GM12878 (cell line): ENCODE data around the gene NEK10. TPM values are rescaled to one million over a fixed set of nuclear protein-coding genes. Genes with fewer than 3 reads are reported as not detected.

Experiments
- ATAC-seq: fragments of 200-7000 bp; cut with Tn5 transposase; 3 replicates; pipeline ENCODE4 v1.9.1; 2020; ENCODE audit warnings: mild to moderate bottlenecking, moderate library complexity
- BruUV-seq: library from RNA; stranded (reverse); fragments of 400-500 nt; replicated peaks from 2 replicates; lab custom pipeline; 2021; lab: Mats Ljungman, UMichigan
- CTCF ChIA-PET: fragments of 300-600 bp; sonication (Branson Sonifier 250); formaldehyde crosslinking; extraction: SDS; loops from one replicate; lab custom pipeline; 2021; ENCODE audit warnings: inconsistent platforms; lab: Yijun Ruan, JAX
- POLR2A ChIA-PET: fragments of 350-600 bp; formaldehyde crosslinking; extraction: SDS; loops from one replicate; lab custom pipeline; 2021; ENCODE audit warnings: inconsistent platforms; lab: Charles Lee
- RAD21 ChIA-PET: fragments of 300-600 bp; sonication (Branson Sonifier 250); formaldehyde crosslinking; loops from one replicate; lab custom pipeline; 2023; ENCODE audit warnings: antibody characterized with exemption; ENCODE audit not compliant: unreplicated experiment; lab: Charles Lee
- SMC1A ChIA-PET: fragments of 300-600 bp; sonication (Branson Sonifier 250); formaldehyde crosslinking; loops from one replicate; lab custom pipeline; 2023; ENCODE audit not compliant: unreplicated experiment, uncharacterized antibody; lab: Charles Lee
- DNase-seq: peaks from one replicate; pipeline ENCODE4 v3.0.0-alpha.2; 2011; ENCODE audit warnings: low read depth, low spot score
- FAIRE-seq: peaks from 3 replicates; lab custom pipeline; 2011; peaks lifted over from hg19 to GRCh38; lab: Jason Lieb, UNC
- H2AFZ ChIP-seq: 2 replicates; pipeline ENCODE4 v1.6.0; 2011; ENCODE audit warnings: low read depth, low read length, control low read depth; ENCODE audit not compliant: control insufficient read depth
- H3K27ac ChIP-seq: 2 replicates; pipeline ENCODE4 v1.5.1; 2011; ENCODE audit warnings: control low read depth; ENCODE audit not compliant: control insufficient read depth, insufficient read depth
- H3K27me3 ChIP-seq, 2 experiments: replicated peaks in 1 of 2; 2 replicates each; pipeline versions ENCODE4 v1.6.0 to v1.6.1; 2011; ENCODE audit warnings: low read length in 1 of 2; ENCODE audit not compliant: control insufficient read depth in 2 of 2, insufficient read depth in 2 of 2
- H3K36me3 ChIP-seq, 2 experiments: 2 replicates each; pipeline ENCODE4 v1.5.1; 2011; ENCODE audit warnings: low read length in 1 of 2; ENCODE audit not compliant: control insufficient read depth in 2 of 2, insufficient read depth in 2 of 2
- H3K4me1 ChIP-seq: 2 replicates; pipeline ENCODE4 v1.6.1; 2011; ENCODE audit warnings: mild to moderate bottlenecking, low read length, moderate library complexity, mixed read lengths; ENCODE audit not compliant: control insufficient read depth, insufficient read depth
- H3K4me2 ChIP-seq: 2 replicates; pipeline ENCODE4 v1.6.0; 2011; ENCODE audit warnings: control low read depth; ENCODE audit not compliant: control insufficient read depth, insufficient read depth
- H3K4me3 ChIP-seq: fragments of 200-600 bp; sonication (generic); 2 replicates; pipeline ENCODE4 v1.5.1; 2016
- H3K79me2 ChIP-seq: 2 replicates; pipeline ENCODE4 v1.6.0; 2011; ENCODE audit warnings: low read length; ENCODE audit not compliant: control insufficient read depth, insufficient read depth
- H3K9ac ChIP-seq: 2 replicates; pipeline ENCODE4 v1.8.0; 2011; ENCODE audit warnings: low read length, control low read depth, mixed read lengths; ENCODE audit not compliant: control insufficient read depth, insufficient read depth
- H3K9me3 ChIP-seq: replicated peaks from 3 replicates; pipeline ENCODE4 v1.5.1; 2011; ENCODE audit warnings: mild to moderate bottlenecking, low read length; ENCODE audit not compliant: control insufficient read depth, insufficient read depth
- H4K20me1 ChIP-seq: 2 replicates; pipeline ENCODE4 v1.6.0; 2011; ENCODE audit not compliant: control insufficient read depth, insufficient read depth
- BACH1 ChIP-seq: fragments of 450-650 bp; IDR thresholded peaks from 2 replicates; pipeline ENCODE4 v1.6.1; 2017; ENCODE audit warnings: mild to moderate bottlenecking, borderline replicate concordance
- CREB1 ChIP-seq: IDR thresholded peaks from 2 replicates; pipeline ENCODE4 v1.6.1; 2012; ENCODE audit warnings: low read depth, mild to moderate bottlenecking, inconsistent platforms
- IKZF2 ChIP-seq, 2 experiments: fragments of 450-650 bp; IDR thresholded peaks; 2 replicates each; pipeline ENCODE4 v1.6.1; 2017; ENCODE audit warnings: mild to moderate bottlenecking in 2 of 2, moderate library complexity in 2 of 2
- NR2F1 ChIP-seq: fragments of 450-650 bp; conservative IDR thresholded peaks from 2 replicates; pipeline ENCODE4 v1.6.1; 2017; ENCODE audit warnings: mild to moderate bottlenecking
- PAX8 ChIP-seq: fragments of 450-650 bp; IDR thresholded peaks from 2 replicates; pipeline ENCODE4 v1.6.1; 2017; ENCODE audit warnings: mild to moderate bottlenecking, moderate library complexity
- SMC3 ChIP-seq: IDR thresholded peaks from 2 replicates; pipeline ENCODE4 v1.6.1; 2011; ENCODE audit warnings: low read length, improper control_type of control experiment, borderline replicate concordance
- ZSCAN29 ChIP-seq: fragments of 450-650 bp; IDR thresholded peaks from 2 replicates; pipeline ENCODE4 v1.6.1; 2017; ENCODE audit warnings: mild to moderate bottlenecking, moderate library complexity
- WGBS: methylation state at CpG from one replicate; pipeline ENCODE4 v1.1.6; 2016; ENCODE audit warnings: low lambda C conversion rate; ENCODE audit not compliant: insufficient replicate concordance, insufficient coverage; ENCODE audit errors: missing lambda C conversion rate; 5-methylcytosine and 5-hydroxymethylcytosine counted together
- in situ Hi-C: fragments of 300-500 bp; cut with MboI; formaldehyde crosslinking; loops from 9 replicates; pipeline ENCODE4 v1.14.3; 2018; ENCODE audit warnings: mixed read lengths
- intact Hi-C: fragments of 100-400 bp; cut with micrococcal nuclease; formaldehyde crosslinking; loops from one replicate; pipeline ENCODE4 v1.14.2; 2022; ENCODE audit not compliant: unreplicated experiment
- polyA plus RNA-seq, 11 experiments: library from polyadenylated mRNA; depleted of rRNA in 4 of 11; unstranded in 6 of 11; stranded (reverse) in 5 of 11; fragments of >200 nt; fragmentation: Nextera tagmentation in 4 of 11; fragmentation: Illumina TruSeq in 1 of 11; extraction: Ambion mirVana in 4 of 11; extraction: Trizol in 1 of 11; gene quantifications; 1 replicate in 1 of 11; 2 replicates in 10 of 11; pipeline versions ENCODE4 v1.2.1 to v1.2.3, GENCODE V29; 2011 to 2016; ENCODE audit warnings: inconsistent platforms in 2 of 11, missing spikeins in 2 of 11, low read depth in 1 of 11
- total RNA-seq, 4 experiments: library from RNA; depleted of rRNA in 3 of 4; stranded (reverse); fragments of >200 nt in 3 of 4; fragmentation: Illumina TruSeq in 1 of 4; extraction: Trizol in 1 of 4; gene quantifications; 2 replicates each; pipeline versions ENCODE4 v1.2.1 to v1.2.3, GENCODE V29; 2013 to 2021
- TF ChIP-seq, protein P1 (sequence below): IDR thresholded peaks from 2 replicates; pipeline ENCODE4 v1.6.1; 2012; ENCODE audit warnings: low read depth, low read length, improper control_type of control experiment
- TF ChIP-seq, protein P2 (sequence below): fragments of 450-650 bp; IDR thresholded peaks from 2 replicates; pipeline ENCODE4 v1.6.1; 2016; ENCODE audit warnings: mild to moderate bottlenecking

NEK10 gene
- total and polyA plus RNA-seq, 10 of the 15 experiments (the other 5 are each of a cell fraction or from before 2014, with no cell fraction given): 0.06 to 0.40 (median 0.16) TPM; not detected in 2

DNA sequence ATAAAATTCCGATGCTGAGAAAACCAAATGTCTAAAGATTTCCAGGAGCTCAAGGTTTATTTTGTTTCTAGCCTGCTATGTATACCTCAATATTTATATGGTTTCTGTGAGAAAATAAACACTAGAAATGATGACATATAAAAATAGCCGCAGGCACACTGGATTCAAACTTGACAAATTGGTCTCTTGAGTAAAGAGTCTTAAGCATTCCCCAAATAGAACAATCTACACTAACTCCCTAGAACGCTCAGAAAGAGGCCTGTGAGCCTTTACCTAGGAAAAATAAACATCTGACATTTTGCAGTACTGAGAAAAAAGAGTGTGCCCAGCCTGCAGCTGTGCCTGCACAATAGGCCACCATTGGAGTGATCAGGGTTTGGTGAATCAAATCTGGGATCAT is 75.2 kb downstream of the NEK10 start:
- Histone ChIP-seq H3K4me1 (no peaks in the 10 kb centered on the region), H3K27ac (no peak overlapping the region), H3K79me2 (no peaks in the 10 kb centered on the region), H3K4me2 (no peak overlapping the region), H3K27me3 (no peaks in the 10 kb centered on the region), H3K9ac (no peak overlapping the region), H4K20me1 (no peaks in the 10 kb centered on the region), H2AFZ (no peak overlapping the region), H3K9me3 (no peaks in the 10 kb centered on the region), H3K36me3 (no peaks in the 10 kb centered on the region), H3K4me3 (no peak overlapping the region)
- in situ Hi-C loops (no loop called here), intact Hi-C loops (no loop called here)
- WGBS: 43% methylated on average over 3 of the region's 3 CpGs
- POLR2A ChIA-PET: no interaction called here
- no peak for DNase-seq
- CTCF ChIA-PET: no interaction called here
- FAIRE-seq: no peak
- RAD21 ChIA-PET: no interaction called here
- no peak for ATAC-seq
- no TSS peak for BruUV-seq
- no peak for TF ChIP-seq CREB1
- no peak for TF ChIP-seq ZSCAN29
- no peak for TF ChIP-seq PAX8
- TF ChIP-seq BACH1: no peak
- no peak for TF ChIP-seq IKZF2 (IDR thresholded peaks at IDR 0.05)
- TF ChIP-seq, protein P1, sequence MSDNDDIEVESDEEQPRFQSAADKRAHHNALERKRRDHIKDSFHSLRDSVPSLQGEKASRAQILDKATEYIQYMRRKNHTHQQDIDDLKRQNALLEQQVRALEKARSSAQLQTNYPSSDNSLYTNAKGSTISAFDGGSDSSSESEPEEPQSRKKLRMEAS: no peak
- TF ChIP-seq, protein P2, sequence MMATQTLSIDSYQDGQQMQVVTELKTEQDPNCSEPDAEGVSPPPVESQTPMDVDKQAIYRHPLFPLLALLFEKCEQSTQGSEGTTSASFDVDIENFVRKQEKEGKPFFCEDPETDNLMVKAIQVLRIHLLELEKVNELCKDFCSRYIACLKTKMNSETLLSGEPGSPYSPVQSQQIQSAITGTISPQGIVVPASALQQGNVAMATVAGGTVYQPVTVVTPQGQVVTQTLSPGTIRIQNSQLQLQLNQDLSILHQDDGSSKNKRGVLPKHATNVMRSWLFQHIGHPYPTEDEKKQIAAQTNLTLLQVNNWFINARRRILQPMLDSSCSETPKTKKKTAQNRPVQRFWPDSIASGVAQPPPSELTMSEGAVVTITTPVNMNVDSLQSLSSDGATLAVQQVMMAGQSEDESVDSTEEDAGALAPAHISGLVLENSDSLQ: no peak
- no peak for TF ChIP-seq NR2F1
- no peak for TF ChIP-seq SMC3
- SMC1A ChIA-PET: no interaction called here
